Measurements from ENCODE around the gene LIMK2. TPM values are rescaled to one million over a fixed set of nuclear protein-coding genes. Genes with fewer than 3 reads are reported as not detected.

The LIMK2 gene
- total and polyA plus RNA-seq, 2 experiments from 2014 or later, result 10.7 to 19.5 TPM

- TF ChIP-seq EZH2 (IDR thresholded peaks at IDR 0.05; ENCODE audit: insufficient read depth, poor library complexity, severe bottlenecking) (no peak), EZH2phosphoT487 (IDR thresholded peaks at IDR 0.05; ENCODE audit: insufficient read depth, low read depth) (no peak)
- Histone ChIP-seq H3K9me2 (ENCODE audit: insufficient read depth) (no peaks in the 10 kb centered on the region), H3F3A (ENCODE audit: insufficient read depth) (peaks cover 63% of the 10 kb centered on the region), H3K4me2 (ENCODE audit: unreplicated experiment) (peak overlapping the region; percentile 17), H3K27ac (peak overlapping the region; percentile 75), H3K79me2 (ENCODE audit: insufficient read depth) (peaks cover 78% of the 10 kb centered on the region), H4K20me1 (ENCODE audit: insufficient read depth) (no peaks in the 10 kb centered on the region), H3K9me3 (ENCODE audit: low read depth) (no peaks in the 10 kb centered on the region), H3K9ac (peak overlapping the region; percentile 4; the same call in 1 of the 2 replicates), H3K4me1 (ENCODE audit: insufficient read depth) (peaks cover 69% of the 10 kb centered on the region), H2AFZ (no peak overlapping the region), H3K36me3 (ENCODE audit: low read depth) (no peaks in the 10 kb centered on the region), H3K27me3 (replicated peaks; ENCODE audit: insufficient read depth) (no peaks in the 10 kb centered on the region), H3K4me3 (no peak overlapping the region)
- 95 to 100% methylated on average over 1 of the region's 1 CpG for WGBS, 2 experiments (ENCODE audit: low coverage in 1 of 2, low lambda C conversion rate in 2 of 2, missing lambda C conversion rate in 2 of 2)
- no peak for DNase-seq
- in situ Hi-C loops (cut with MboI), result no loop called here
Measured at GRCh38 chr22:31176923-31177322, 35.2 kb upstream of the LIMK2 start.

GRCh38 chr22:31177420-31178162 is 34.5 kb upstream of the LIMK2 start:
- Histone ChIP-seq H3K79me2 (ENCODE audit: insufficient read depth) (peaks cover 78% of the 10 kb centered on the region), H3K9ac (peak overlapping the region; percentile 39)
- 41 to 45% methylated on average over 6 of the region's 6 CpGs for WGBS, 2 experiments (ENCODE audit: low coverage in 1 of 2, low lambda C conversion rate in 2 of 2, missing lambda C conversion rate in 2 of 2)

GRCh38 chr22:31178859-31179258 is 33.2 kb upstream of the LIMK2 start:
- H2AFZ ChIP-seq, result no peak overlapping the region
- no peaks in the 10 kb centered on the region for H3K9me3 ChIP-seq (ENCODE audit: low read depth)
- 98 to 100% methylated on average over 2 of the region's 2 CpGs for WGBS, 2 experiments (ENCODE audit: low coverage in 1 of 2, low lambda C conversion rate in 2 of 2, missing lambda C conversion rate in 2 of 2)
- H3K27me3 ChIP-seq (replicated peaks; ENCODE audit: insufficient read depth), result no peaks in the 10 kb centered on the region
- no peaks in the 10 kb centered on the region for H3K9me2 ChIP-seq (ENCODE audit: insufficient read depth)
- peaks cover 44% of the 10 kb centered on the region for H3F3A ChIP-seq (ENCODE audit: insufficient read depth)
- no peak for DNase-seq
- in situ Hi-C loops (cut with MboI), result no loop called here
- H3K4me1 ChIP-seq (ENCODE audit: insufficient read depth), result peaks cover 52% of the 10 kb centered on the region
- H3K79me2 ChIP-seq (ENCODE audit: insufficient read depth), result peaks cover 78% of the 10 kb centered on the region
- H4K20me1 ChIP-seq (ENCODE audit: insufficient read depth), result no peaks in the 10 kb centered on the region
- H3K27ac ChIP-seq, result peak overlapping the region; percentile 75
- TF ChIP-seq EZH2 (IDR thresholded peaks at IDR 0.05; ENCODE audit: insufficient read depth, poor library complexity, severe bottlenecking), result no peak
- no peak for TF ChIP-seq EZH2phosphoT487 (IDR thresholded peaks at IDR 0.05; ENCODE audit: insufficient read depth, low read depth)
- H3K4me3 ChIP-seq, result no peak overlapping the region
- H3K36me3 ChIP-seq (ENCODE audit: low read depth), result no peaks in the 10 kb centered on the region
- no peak overlapping the region for H3K4me2 ChIP-seq (ENCODE audit: unreplicated experiment)
- no peak overlapping the region for H3K9ac ChIP-seq

More at GRCh38 chr22:31177420-31178162, 34.5 kb upstream of the LIMK2 start:
- Histone ChIP-seq H3K4me2 (ENCODE audit: unreplicated experiment) (peak overlapping the region; percentile 39), H3K27ac (peak overlapping the region; percentile 75), H3K4me1 (ENCODE audit: insufficient read depth) (peaks cover 62% of the 10 kb centered on the region), H2AFZ (no peak overlapping the region), H3K36me3 (ENCODE audit: low read depth) (no peaks in the 10 kb centered on the region), H3K27me3 (replicated peaks; ENCODE audit: insufficient read depth) (no peaks in the 10 kb centered on the region), H3K4me3 (no peak overlapping the region), H3K9me2 (ENCODE audit: insufficient read depth) (no peaks in the 10 kb centered on the region), H3F3A (ENCODE audit: insufficient read depth) (peaks cover 57% of the 10 kb centered on the region), H3K9me3 (ENCODE audit: low read depth) (no peaks in the 10 kb centered on the region), H4K20me1 (ENCODE audit: insufficient read depth) (no peaks in the 10 kb centered on the region)
- in situ Hi-C loops (cut with MboI), result no loop called here
- no peak for TF ChIP-seq EZH2 (IDR thresholded peaks at IDR 0.05; ENCODE audit: insufficient read depth, poor library complexity, severe bottlenecking)
- no peak for TF ChIP-seq EZH2phosphoT487 (IDR thresholded peaks at IDR 0.05; ENCODE audit: insufficient read depth, low read depth)
- DNase-seq, result peak; percentile 96

GRCh38 chr22:31179345-31179744 is 32.8 kb upstream of the LIMK2 start:
- in situ Hi-C loops (cut with MboI), result no loop called here
- Histone ChIP-seq H3K4me1 (ENCODE audit: insufficient read depth) (peaks cover 47% of the 10 kb centered on the region), H3K9me3 (ENCODE audit: low read depth) (no peaks in the 10 kb centered on the region), H2AFZ (no peak overlapping the region), H3K4me3 (no peak overlapping the region), H3K27ac (peak overlapping the region; percentile 75), H3K27me3 (replicated peaks; ENCODE audit: insufficient read depth) (no peaks in the 10 kb centered on the region), H3K79me2 (ENCODE audit: insufficient read depth) (peaks cover 79% of the 10 kb centered on the region), H3K4me2 (ENCODE audit: unreplicated experiment) (peak overlapping the region; percentile 49), H4K20me1 (ENCODE audit: insufficient read depth) (no peaks in the 10 kb centered on the region), H3K36me3 (ENCODE audit: low read depth) (no peaks in the 10 kb centered on the region), H3K9ac (no peak overlapping the region), H3K9me2 (ENCODE audit: insufficient read depth) (no peaks in the 10 kb centered on the region), H3F3A (ENCODE audit: insufficient read depth) (peaks cover 39% of the 10 kb centered on the region)
- TF ChIP-seq EZH2phosphoT487 (IDR thresholded peaks at IDR 0.05; ENCODE audit: insufficient read depth, low read depth) (no peak), EZH2 (IDR thresholded peaks at IDR 0.05; ENCODE audit: insufficient read depth, poor library complexity, severe bottlenecking) (no peak)
- DNase-seq, result peak; percentile 76
- 35 to 56% methylated on average over 1 of the region's 1 CpG for WGBS, 2 experiments (ENCODE audit: low coverage in 1 of 2, low lambda C conversion rate in 2 of 2, missing lambda C conversion rate in 2 of 2)

Data from GM23248 (cell line).